GM12878 (cell line): ENCODE measurements around the gene UNC50. TPM values are rescaled to one million over a fixed set of nuclear protein-coding genes. Genes with fewer than 3 reads are reported as not detected.

Experiments
- CBX3 ChIP-seq: fragments of 200-600 bp; sonication (generic); IDR thresholded peaks from 2 replicates; pipeline ENCODE4 v1.6.1; 2016; ENCODE audit warnings: low read depth, borderline replicate concordance
- FOXM1 ChIP-seq: IDR thresholded peaks from 2 replicates; pipeline ENCODE4 v1.6.1; 2012; ENCODE audit warnings: low read depth, mild to moderate bottlenecking, inconsistent platforms, low read length, moderate library complexity
- HDGF ChIP-seq: fragments of 450-650 bp; IDR thresholded peaks from 2 replicates; pipeline ENCODE4 v1.6.1; 2016; ENCODE audit warnings: antibody characterized with exemption
- KDM1A ChIP-seq: fragments of 200-600 bp; sonication (generic); IDR thresholded peaks from 2 replicates; pipeline ENCODE4 v1.6.1; 2016; ENCODE audit warnings: borderline replicate concordance
- MEF2A ChIP-seq: IDR thresholded peaks from 2 replicates; pipeline ENCODE4 v1.6.1; 2011; ENCODE audit warnings: low read depth, mild to moderate bottlenecking, low read length, moderate library complexity; ENCODE audit not compliant: insufficient read depth
- MYB ChIP-seq: fragments of 150-350 bp; IDR thresholded peaks from 2 replicates; pipeline ENCODE4 v1.6.1; 2014; ENCODE audit warnings: mild to moderate bottlenecking, low read depth, low read length, borderline replicate concordance
- NBN ChIP-seq: fragments of 450-650 bp; IDR thresholded peaks from 2 replicates; pipeline ENCODE4 v1.6.1; 2016
- POLR2AphosphoS5 ChIP-seq: IDR thresholded peaks from 2 replicates; pipeline ENCODE4 v1.6.1; 2011; ENCODE audit warnings: mild to moderate bottlenecking, low read length, inconsistent platforms
- POU2F2 ChIP-seq: IDR thresholded peaks from 3 replicates; pipeline ENCODE4 v1.6.1; 2011; ENCODE audit warnings: low read depth, mild to moderate bottlenecking, low read length, borderline replicate concordance
- RAD21 ChIP-seq: IDR thresholded peaks from 2 replicates; pipeline ENCODE4 v1.6.1; 2011; ENCODE audit warnings: mild to moderate bottlenecking, low read depth, low read length, moderate library complexity; ENCODE audit not compliant: insufficient read depth
- RUNX3 ChIP-seq: IDR thresholded peaks from 2 replicates; pipeline ENCODE4 v1.6.1; 2012; ENCODE audit warnings: low read length, inconsistent platforms
- SIN3A ChIP-seq: IDR thresholded peaks from 2 replicates; pipeline ENCODE4 v1.6.1; 2012; ENCODE audit warnings: low read depth, low read length, improper control_type of control experiment
- SMAD5 ChIP-seq: IDR thresholded peaks from 2 replicates; pipeline ENCODE4 v1.6.1; 2016; ENCODE audit warnings: antibody characterized with exemption, low read depth
- SMC3 ChIP-seq: IDR thresholded peaks from 2 replicates; pipeline ENCODE4 v1.6.1; 2011; ENCODE audit warnings: low read length, improper control_type of control experiment, borderline replicate concordance
- SUZ12 ChIP-seq: fragments of 200-600 bp; sonication (generic); IDR thresholded peaks from one replicate; pipeline ENCODE4 v1.6.1; 2018; ENCODE audit warnings: antibody characterized with exemption, mild to moderate bottlenecking; ENCODE audit not compliant: unreplicated experiment
- TCF3 ChIP-seq: IDR thresholded peaks from 2 replicates; pipeline ENCODE4 v1.6.1; 2012; ENCODE audit warnings: low read depth, mild to moderate bottlenecking, low read length, borderline replicate concordance; ENCODE audit not compliant: insufficient read depth
- ZBED1 ChIP-seq: IDR thresholded peaks from 2 replicates; pipeline ENCODE4 v1.6.1; 2016; ENCODE audit warnings: borderline replicate concordance
- polyA plus RNA-seq, 11 experiments: library from polyadenylated mRNA; depleted of rRNA in 4 of 11; unstranded in 6 of 11; stranded (reverse) in 5 of 11; fragments of >200 nt; fragmentation: Nextera tagmentation in 4 of 11; fragmentation: Illumina TruSeq in 1 of 11; extraction: Ambion mirVana in 4 of 11; extraction: Trizol in 1 of 11; gene quantifications; 1 replicate in 1 of 11; 2 replicates in 10 of 11; pipeline versions ENCODE4 v1.2.1 to v1.2.3, GENCODE V29; 2011 to 2016; ENCODE audit warnings: inconsistent platforms in 2 of 11, missing spikeins in 2 of 11, low read depth in 1 of 11
- total RNA-seq, 4 experiments: library from RNA; depleted of rRNA in 3 of 4; stranded (reverse); fragments of >200 nt in 3 of 4; fragmentation: Illumina TruSeq in 1 of 4; extraction: Trizol in 1 of 4; gene quantifications; 2 replicates each; pipeline versions ENCODE4 v1.2.1 to v1.2.3, GENCODE V29; 2013 to 2021
- TF ChIP-seq, protein P1 (sequence below): IDR thresholded peaks from 2 replicates; pipeline ENCODE4 v1.6.1; 2012; ENCODE audit warnings: low read length, inconsistent platforms
- TF ChIP-seq, protein P2 (sequence below): fragments of 450-650 bp; formaldehyde crosslinking; IDR thresholded peaks from 2 replicates; pipeline ENCODE4 v1.5.0; 2022; ENCODE audit warnings: mild to moderate bottlenecking, missing genetic modification characterization
- TF ChIP-seq, protein P3 (sequence below): fragments of 450-650 bp; IDR thresholded peaks from 2 replicates; pipeline ENCODE4 v1.6.1; 2017; ENCODE audit warnings: mild to moderate bottlenecking, moderate library complexity
- TF ChIP-seq, protein P4 (sequence below): fragments of 450-650 bp; IDR thresholded peaks from 2 replicates; pipeline ENCODE4 v1.6.1; 2017; ENCODE audit warnings: borderline replicate concordance

Gene UNC50
- total and polyA plus RNA-seq, 10 of the 15 experiments (the other 5 are each of a cell fraction or from before 2014, with no cell fraction given): 25.5 to 76.3 (median 37.8) TPM

DNA sequence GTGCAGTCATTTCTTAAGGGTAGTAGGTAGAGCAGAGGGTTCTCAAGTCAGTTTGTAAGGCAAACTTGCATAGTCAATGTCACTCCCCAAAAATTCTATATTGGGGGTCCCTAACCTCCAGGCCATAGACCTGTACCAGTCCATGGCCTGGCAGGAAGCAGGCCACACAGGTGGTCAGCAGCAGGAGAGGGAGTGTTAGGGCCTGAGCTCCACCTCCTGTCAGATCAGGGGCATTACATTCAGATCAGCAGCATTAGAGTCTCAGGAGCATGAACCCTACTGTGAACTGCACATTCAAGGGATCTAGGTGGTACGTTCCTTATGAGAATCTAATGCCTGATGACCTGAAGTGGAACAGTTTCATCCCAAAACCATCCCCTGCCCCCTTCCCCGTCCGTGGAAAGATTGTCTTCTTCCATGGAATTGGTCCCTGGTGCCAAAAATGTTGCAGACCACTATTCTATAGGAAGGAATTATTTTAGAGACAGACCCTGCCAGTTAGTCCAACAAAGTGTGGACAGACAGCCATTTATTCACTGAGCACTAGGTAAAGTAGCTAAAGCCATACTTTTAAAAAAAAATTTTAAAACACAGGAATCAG lies 6.8 kb upstream of the UNC50 start (continued):
- TF ChIP-seq, protein P1, sequence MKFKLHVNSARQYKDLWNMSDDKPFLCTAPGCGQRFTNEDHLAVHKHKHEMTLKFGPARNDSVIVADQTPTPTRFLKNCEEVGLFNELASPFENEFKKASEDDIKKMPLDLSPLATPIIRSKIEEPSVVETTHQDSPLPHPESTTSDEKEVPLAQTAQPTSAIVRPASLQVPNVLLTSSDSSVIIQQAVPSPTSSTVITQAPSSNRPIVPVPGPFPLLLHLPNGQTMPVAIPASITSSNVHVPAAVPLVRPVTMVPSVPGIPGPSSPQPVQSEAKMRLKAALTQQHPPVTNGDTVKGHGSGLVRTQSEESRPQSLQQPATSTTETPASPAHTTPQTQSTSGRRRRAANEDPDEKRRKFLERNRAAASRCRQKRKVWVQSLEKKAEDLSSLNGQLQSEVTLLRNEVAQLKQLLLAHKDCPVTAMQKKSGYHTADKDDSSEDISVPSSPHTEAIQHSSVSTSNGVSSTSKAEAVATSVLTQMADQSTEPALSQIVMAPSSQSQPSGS: no peak
- TF ChIP-seq MEF2A (no peak), ZBED1 (no peak), RUNX3 (no peak), POU2F2 (peak; percentile 54; the same call in 1 of the 3 replicates), SMC3 (peak; percentile 62; the same call in 1 of the 2 replicates), RAD21 (peak; percentile 74), TCF3 (no peak), SUZ12 (no peak), FOXM1 (no peak), KDM1A (no peak), POLR2AphosphoS5 (peak; percentile 27; the same call in 1 of the 2 replicates), SMAD5 (no peak), NBN (no peak), SIN3A (no peak), HDGF (no peak), MYB (no peak), CBX3 (no peak)
- TF ChIP-seq, protein P2, sequence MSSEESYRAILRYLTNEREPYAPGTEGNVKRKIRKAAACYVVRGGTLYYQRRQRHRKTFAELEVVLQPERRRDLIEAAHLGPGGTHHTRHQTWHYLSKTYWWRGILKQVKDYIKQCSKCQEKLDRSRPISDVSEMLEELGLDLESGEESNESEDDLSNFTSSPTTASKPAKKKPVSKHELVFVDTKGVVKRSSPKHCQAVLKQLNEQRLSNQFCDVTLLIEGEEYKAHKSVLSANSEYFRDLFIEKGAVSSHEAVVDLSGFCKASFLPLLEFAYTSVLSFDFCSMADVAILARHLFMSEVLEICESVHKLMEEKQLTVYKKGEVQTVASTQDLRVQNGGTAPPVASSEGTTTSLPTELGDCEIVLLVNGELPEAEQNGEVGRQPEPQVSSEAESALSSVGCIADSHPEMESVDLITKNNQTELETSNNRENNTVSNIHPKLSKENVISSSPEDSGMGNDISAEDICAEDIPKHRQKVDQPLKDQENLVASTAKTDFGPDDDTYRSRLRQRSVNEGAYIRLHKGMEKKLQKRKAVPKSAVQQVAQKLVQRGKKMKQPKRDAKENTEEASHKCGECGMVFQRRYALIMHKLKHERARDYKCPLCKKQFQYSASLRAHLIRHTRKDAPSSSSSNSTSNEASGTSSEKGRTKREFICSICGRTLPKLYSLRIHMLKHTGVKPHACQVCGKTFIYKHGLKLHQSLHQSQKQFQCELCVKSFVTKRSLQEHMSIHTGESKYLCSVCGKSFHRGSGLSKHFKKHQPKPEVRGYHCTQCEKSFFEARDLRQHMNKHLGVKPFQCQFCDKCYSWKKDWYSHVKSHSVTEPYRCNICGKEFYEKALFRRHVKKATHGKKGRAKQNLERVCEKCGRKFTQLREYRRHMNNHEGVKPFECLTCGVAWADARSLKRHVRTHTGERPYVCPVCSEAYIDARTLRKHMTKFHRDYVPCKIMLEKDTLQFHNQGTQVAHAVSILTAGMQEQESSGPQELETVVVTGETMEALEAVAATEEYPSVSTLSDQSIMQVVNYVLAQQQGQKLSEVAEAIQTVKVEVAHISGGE (CRISPR knock-in tag): no peak
- TF ChIP-seq, protein P3, sequence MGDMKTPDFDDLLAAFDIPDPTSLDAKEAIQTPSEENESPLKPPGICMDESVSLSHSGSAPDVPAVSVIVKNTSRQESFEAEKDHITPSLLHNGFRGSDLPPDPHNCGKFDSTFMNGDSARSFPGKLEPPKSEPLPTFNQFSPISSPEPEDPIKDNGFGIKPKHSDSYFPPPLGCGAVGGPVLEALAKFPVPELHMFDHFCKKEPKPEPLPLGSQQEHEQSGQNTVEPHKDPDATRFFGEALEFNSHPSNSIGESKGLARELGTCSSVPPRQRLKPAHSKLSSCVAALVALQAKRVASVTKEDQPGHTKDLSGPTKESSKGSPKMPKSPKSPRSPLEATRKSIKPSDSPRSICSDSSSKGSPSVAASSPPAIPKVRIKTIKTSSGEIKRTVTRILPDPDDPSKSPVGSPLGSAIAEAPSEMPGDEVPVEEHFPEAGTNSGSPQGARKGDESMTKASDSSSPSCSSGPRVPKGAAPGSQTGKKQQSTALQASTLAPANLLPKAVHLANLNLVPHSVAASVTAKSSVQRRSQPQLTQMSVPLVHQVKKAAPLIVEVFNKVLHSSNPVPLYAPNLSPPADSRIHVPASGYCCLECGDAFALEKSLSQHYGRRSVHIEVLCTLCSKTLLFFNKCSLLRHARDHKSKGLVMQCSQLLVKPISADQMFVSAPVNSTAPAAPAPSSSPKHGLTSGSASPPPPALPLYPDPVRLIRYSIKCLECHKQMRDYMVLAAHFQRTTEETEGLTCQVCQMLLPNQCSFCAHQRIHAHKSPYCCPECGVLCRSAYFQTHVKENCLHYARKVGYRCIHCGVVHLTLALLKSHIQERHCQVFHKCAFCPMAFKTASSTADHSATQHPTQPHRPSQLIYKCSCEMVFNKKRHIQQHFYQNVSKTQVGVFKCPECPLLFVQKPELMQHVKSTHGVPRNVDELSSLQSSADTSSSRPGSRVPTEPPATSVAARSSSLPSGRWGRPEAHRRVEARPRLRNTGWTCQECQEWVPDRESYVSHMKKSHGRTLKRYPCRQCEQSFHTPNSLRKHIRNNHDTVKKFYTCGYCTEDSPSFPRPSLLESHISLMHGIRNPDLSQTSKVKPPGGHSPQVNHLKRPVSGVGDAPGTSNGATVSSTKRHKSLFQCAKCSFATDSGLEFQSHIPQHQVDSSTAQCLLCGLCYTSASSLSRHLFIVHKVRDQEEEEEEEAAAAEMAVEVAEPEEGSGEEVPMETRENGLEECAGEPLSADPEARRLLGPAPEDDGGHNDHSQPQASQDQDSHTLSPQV: no peak
- TF ChIP-seq, protein P4, sequence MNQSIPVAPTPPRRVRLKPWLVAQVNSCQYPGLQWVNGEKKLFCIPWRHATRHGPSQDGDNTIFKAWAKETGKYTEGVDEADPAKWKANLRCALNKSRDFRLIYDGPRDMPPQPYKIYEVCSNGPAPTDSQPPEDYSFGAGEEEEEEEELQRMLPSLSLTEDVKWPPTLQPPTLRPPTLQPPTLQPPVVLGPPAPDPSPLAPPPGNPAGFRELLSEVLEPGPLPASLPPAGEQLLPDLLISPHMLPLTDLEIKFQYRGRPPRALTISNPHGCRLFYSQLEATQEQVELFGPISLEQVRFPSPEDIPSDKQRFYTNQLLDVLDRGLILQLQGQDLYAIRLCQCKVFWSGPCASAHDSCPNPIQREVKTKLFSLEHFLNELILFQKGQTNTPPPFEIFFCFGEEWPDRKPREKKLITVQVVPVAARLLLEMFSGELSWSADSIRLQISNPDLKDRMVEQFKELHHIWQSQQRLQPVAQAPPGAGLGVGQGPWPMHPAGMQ: no peak
